Measurements from ENCODE around the gene SORCS2.

GRCh38 chr4:7353046-7353790 is 160.9 kb downstream of the SORCS2 start:
- TF ChIP-seq CTCF (IDR thresholded peaks at IDR 0.05) (no peak), EP300 (IDR thresholded peaks at IDR 0.05) (no peak)
